ENCODE measurements around the gene SPTBN1.

The SPTBN1 gene

GRCh38 chr2:54549917-54550518, 93.9 kb downstream of the SPTBN1 start:
- no peak for TF ChIP-seq CTCF (IDR thresholded peaks at IDR 0.05; ENCODE audit: extremely low read depth, insufficient read depth, missing control alignments)
- DNase-seq (ENCODE audit: low spot score) = no peak
- in situ Hi-C loops (cut with MboI; ENCODE audit: low pct_unique_long_range_greater_than_20kb, low sequenced_read_pairs, unreplicated experiment) = no loop called here

GRCh38 chr2:54550547-54550946, 94.4 kb downstream of the SPTBN1 start:
- DNase-seq (ENCODE audit: low spot score) = no peak
- no peak for TF ChIP-seq CTCF (IDR thresholded peaks at IDR 0.05; ENCODE audit: extremely low read depth, insufficient read depth, missing control alignments)
- in situ Hi-C loops (cut with MboI; ENCODE audit: low pct_unique_long_range_greater_than_20kb, low sequenced_read_pairs, unreplicated experiment) = no loop called here

- in situ Hi-C loops (cut with MboI; ENCODE audit: low pct_unique_long_range_greater_than_20kb, low sequenced_read_pairs, unreplicated experiment) = no loop called here
- TF ChIP-seq CTCF (IDR thresholded peaks at IDR 0.05; ENCODE audit: extremely low read depth, insufficient read depth, missing control alignments) = no peak
- no peak for DNase-seq (ENCODE audit: low spot score)
Observed at GRCh38 chr2:54551123-54551756, 95.1 kb downstream of the SPTBN1 start.

GRCh38 chr2:54553075-54553474, 96.9 kb downstream of the SPTBN1 start:
- DNase-seq (ENCODE audit: low spot score) = no peak
- TF ChIP-seq CTCF (IDR thresholded peaks at IDR 0.05; ENCODE audit: extremely low read depth, insufficient read depth, missing control alignments) = no peak
- in situ Hi-C loops (cut with MboI; ENCODE audit: low pct_unique_long_range_greater_than_20kb, low sequenced_read_pairs, unreplicated experiment) = no loop called here

GRCh38 chr2:54553775-54554174, 97.6 kb downstream of the SPTBN1 start:
- no peak for DNase-seq (ENCODE audit: low spot score)
- no peak for TF ChIP-seq CTCF (IDR thresholded peaks at IDR 0.05; ENCODE audit: extremely low read depth, insufficient read depth, missing control alignments)
- in situ Hi-C loops (cut with MboI; ENCODE audit: low pct_unique_long_range_greater_than_20kb, low sequenced_read_pairs, unreplicated experiment) = no loop called here

- TF ChIP-seq CTCF (IDR thresholded peaks at IDR 0.05; ENCODE audit: extremely low read depth, insufficient read depth, missing control alignments) = no peak
- no peak for DNase-seq (ENCODE audit: low spot score)
- in situ Hi-C loops (cut with MboI; ENCODE audit: low pct_unique_long_range_greater_than_20kb, low sequenced_read_pairs, unreplicated experiment) = no loop called here
Observed at GRCh38 chr2:54555318-54555837, 99.3 kb downstream of the SPTBN1 start.

All from GM13977 (cell line).